Measurements from ENCODE around the gene SETDB1.

SETDB1 gene

GRCh38 chr1:150981177-150981804, 55.1 kb downstream of the SETDB1 start:
- no peaks in the 10 kb centered on the region for H3K4me1 ChIP-seq (ENCODE audit: control insufficient read depth, insufficient read depth, low read length)
- no peaks in the 10 kb centered on the region for H3K27me3 ChIP-seq (ENCODE audit: control insufficient read depth, insufficient read depth, low read length)
- H3K9ac ChIP-seq (ENCODE audit: low read length) = no peak overlapping the region
- H3K27ac ChIP-seq (ENCODE audit: low read depth, low read length) = no peak overlapping the region
- H3K36me3 ChIP-seq (ENCODE audit: control insufficient read depth, insufficient read depth, low read length) = no peaks in the 10 kb centered on the region
- no peak overlapping the region for H3K4me3 ChIP-seq (ENCODE audit: low read length)

DNA sequence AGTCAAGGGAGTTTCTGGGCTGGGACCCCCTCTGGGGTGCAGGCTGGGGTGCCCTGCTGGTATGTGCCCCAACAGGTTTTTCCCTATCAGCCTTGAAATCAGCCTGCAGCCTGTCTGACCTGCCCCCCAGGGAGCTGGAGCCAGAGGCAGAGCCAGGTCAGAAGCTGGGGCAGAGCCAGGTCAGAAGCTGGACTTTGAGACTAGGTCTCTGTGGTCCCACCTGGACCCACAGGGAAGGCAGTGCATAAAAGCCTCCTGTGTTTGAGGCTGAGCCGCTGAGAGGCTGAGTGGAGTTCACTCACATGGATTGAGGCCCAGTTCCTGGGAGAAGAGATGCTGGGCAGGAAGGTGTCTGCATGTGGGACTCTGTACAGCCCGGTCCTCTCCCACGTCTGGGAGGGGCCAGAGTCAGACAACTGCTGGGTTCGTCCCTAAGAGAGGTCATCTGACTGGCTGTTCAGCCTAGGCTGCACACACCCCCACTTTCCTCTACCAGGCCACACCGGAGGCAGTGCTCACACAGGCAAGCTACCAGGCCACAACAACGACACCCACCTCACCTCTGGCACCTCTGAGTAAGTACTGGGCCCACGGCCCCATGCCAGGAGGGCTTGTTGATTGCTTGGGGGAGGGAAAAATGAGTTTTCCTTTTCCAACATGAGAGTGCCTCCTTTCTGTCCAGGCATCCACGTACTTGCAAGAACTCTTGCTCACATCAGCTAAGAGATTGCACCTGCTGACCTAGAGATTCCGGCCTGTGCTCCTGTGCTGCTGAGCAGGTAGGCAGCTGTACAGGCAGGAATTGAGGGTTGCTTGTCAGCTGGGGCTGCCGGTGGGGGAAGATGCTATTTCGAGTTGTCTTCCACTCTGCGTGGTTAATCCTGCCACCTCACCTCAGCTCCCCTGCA, 55.9 kb downstream of the SETDB1 start, which contains the start of gene ANXA9:
TSS of gene ANXA9 (plus strand) at position 488 of the 908 bp plus-strand sequence. CDS start 814 bp downstream, outside the sequence.
- Histone ChIP-seq H3K4me3 (ENCODE audit: low read length) (no peak within 1 kb of the TSS), H3K9ac (ENCODE audit: low read length) (no peak within 1 kb of the TSS), H3K27ac (ENCODE audit: low read depth, low read length) (no peak within 1 kb of the TSS), H3K4me1 (ENCODE audit: control insufficient read depth, insufficient read depth, low read length) (no peaks in the 10 kb centered on the region), H3K27me3 (ENCODE audit: control insufficient read depth, insufficient read depth, low read length) (peaks cover 2% of the 10 kb centered on the region), H3K36me3 (ENCODE audit: control insufficient read depth, insufficient read depth, low read length) (no peaks in the 10 kb centered on the region)

DNA sequence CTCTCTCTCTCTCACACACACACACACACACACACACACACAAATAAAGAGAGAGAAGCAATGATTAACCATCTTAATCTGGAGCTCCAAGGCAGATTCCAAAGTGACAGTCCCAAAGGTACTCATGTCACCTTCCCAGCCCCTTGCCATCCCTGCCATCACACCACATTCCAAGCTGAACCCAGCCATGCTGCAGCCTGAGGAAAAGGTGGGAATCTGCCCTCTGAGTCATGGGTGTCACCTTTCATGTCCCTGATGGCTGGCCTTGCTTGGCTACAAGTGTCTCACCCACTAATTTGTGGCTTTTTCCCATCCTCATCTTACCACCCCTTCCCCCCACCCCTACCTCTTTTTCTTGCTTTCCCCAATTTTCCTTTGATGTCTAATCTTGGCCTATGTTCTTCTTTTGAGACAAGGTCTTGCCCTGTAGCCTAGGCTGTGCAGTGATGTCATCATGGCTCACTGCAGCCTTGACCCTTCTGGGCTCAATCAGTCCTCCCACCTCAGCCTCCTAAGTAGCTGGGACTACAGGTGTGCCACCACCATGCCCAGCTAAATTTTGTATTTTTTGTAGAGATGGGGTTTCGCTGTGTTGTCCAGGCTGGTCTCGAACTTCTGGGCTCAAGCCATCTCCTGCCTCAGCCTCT, 59.1 kb downstream of the SETDB1 start:
- no peak overlapping the region for H3K27ac ChIP-seq (ENCODE audit: low read depth, low read length)
- peaks cover 2% of the 10 kb centered on the region for H3K27me3 ChIP-seq (ENCODE audit: control insufficient read depth, insufficient read depth, low read length)
- H3K9ac ChIP-seq (ENCODE audit: low read length) = no peak overlapping the region
- H3K4me3 ChIP-seq (ENCODE audit: low read length) = no peak overlapping the region
- H3K4me1 ChIP-seq (ENCODE audit: control insufficient read depth, insufficient read depth, low read length) = no peaks in the 10 kb centered on the region
- H3K36me3 ChIP-seq (ENCODE audit: control insufficient read depth, insufficient read depth, low read length) = no peaks in the 10 kb centered on the region

DNA sequence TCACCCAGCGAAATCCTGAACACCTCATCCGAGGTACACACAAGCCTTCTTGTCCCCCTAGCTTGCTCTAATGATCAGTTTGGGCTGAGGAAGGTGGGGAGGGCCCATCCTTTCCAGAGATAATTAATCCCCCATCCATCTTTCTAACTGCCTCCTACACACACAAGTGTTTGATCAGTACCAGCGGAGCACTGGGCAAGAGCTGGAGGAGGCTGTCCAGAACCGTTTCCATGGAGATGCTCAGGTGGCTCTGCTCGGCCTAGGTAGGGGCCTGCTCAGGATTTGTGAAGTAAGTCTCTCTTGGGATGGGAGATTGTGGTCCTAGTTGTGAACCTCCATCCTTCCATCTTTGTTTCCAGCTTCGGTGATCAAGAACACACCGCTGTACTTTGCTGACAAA, 61.8 kb downstream of the SETDB1 start:
- Histone ChIP-seq H3K9ac (ENCODE audit: low read length) (no peak overlapping the region), H3K36me3 (ENCODE audit: control insufficient read depth, insufficient read depth, low read length) (no peaks in the 10 kb centered on the region), H3K27me3 (ENCODE audit: control insufficient read depth, insufficient read depth, low read length) (peaks cover 2% of the 10 kb centered on the region), H3K4me1 (ENCODE audit: control insufficient read depth, insufficient read depth, low read length) (no peaks in the 10 kb centered on the region), H3K27ac (ENCODE audit: low read depth, low read length) (no peak overlapping the region), H3K4me3 (ENCODE audit: low read length) (no peak overlapping the region)

DNA sequence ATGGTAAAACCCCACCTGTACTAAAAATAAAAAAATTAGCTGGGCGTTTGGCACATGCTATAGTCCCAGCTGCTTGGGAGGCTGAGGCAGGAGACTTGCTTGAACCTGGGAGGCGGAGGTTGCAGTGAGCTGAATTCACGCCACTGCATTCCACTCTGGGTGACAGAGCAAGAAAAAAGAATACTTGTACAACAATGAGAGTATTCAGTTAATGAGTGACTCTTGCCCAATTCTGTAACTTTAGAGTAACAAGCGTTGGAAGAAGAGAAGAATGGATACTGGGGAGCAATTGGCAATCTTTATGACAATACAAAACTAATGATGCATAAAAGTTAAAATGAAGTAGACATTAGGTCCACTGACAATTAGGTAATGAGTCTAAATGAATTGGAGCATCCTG, 66.5 kb downstream of the SETDB1 start:
- no peak overlapping the region for H3K9ac ChIP-seq (ENCODE audit: low read length)
- H3K36me3 ChIP-seq (ENCODE audit: control insufficient read depth, insufficient read depth, low read length) = peaks cover 6% of the 10 kb centered on the region
- no peaks in the 10 kb centered on the region for H3K4me1 ChIP-seq (ENCODE audit: control insufficient read depth, insufficient read depth, low read length)
- H3K27me3 ChIP-seq (ENCODE audit: control insufficient read depth, insufficient read depth, low read length) = no peaks in the 10 kb centered on the region
- no peak overlapping the region for H3K27ac ChIP-seq (ENCODE audit: low read depth, low read length)
- H3K4me3 ChIP-seq (ENCODE audit: low read length) = no peak overlapping the region

- H3K9ac ChIP-seq (ENCODE audit: low read length) = no peak overlapping the region
- H3K27ac ChIP-seq (ENCODE audit: low read depth, low read length) = no peak overlapping the region
- no peaks in the 10 kb centered on the region for H3K27me3 ChIP-seq (ENCODE audit: control insufficient read depth, insufficient read depth, low read length)
- peaks cover 15% of the 10 kb centered on the region for H3K36me3 ChIP-seq (ENCODE audit: control insufficient read depth, insufficient read depth, low read length)
- no peaks in the 10 kb centered on the region for H3K4me1 ChIP-seq (ENCODE audit: control insufficient read depth, insufficient read depth, low read length)
- no peak overlapping the region for H3K4me3 ChIP-seq (ENCODE audit: low read length)
Measured at GRCh38 chr1:150994248-150994647, 68.1 kb downstream of the SETDB1 start.

GRCh38 chr1:150995460-150995859, 69.3 kb downstream of the SETDB1 start:
- Histone ChIP-seq H3K4me3 (ENCODE audit: low read length) (no peak overlapping the region), H3K27ac (ENCODE audit: low read depth, low read length) (peak overlapping the region; percentile 44), H3K9ac (ENCODE audit: low read length) (no peak overlapping the region), H3K27me3 (ENCODE audit: control insufficient read depth, insufficient read depth, low read length) (no peaks in the 10 kb centered on the region), H3K4me1 (ENCODE audit: control insufficient read depth, insufficient read depth, low read length) (no peaks in the 10 kb centered on the region), H3K36me3 (ENCODE audit: control insufficient read depth, insufficient read depth, low read length) (peaks cover 18% of the 10 kb centered on the region)

GRCh38 chr1:150995896-150996295, 69.7 kb downstream of the SETDB1 start:
- Histone ChIP-seq H3K4me3 (ENCODE audit: low read length) (no peak overlapping the region), H3K4me1 (ENCODE audit: control insufficient read depth, insufficient read depth, low read length) (no peaks in the 10 kb centered on the region), H3K27me3 (ENCODE audit: control insufficient read depth, insufficient read depth, low read length) (no peaks in the 10 kb centered on the region), H3K36me3 (ENCODE audit: control insufficient read depth, insufficient read depth, low read length) (peaks cover 18% of the 10 kb centered on the region), H3K9ac (ENCODE audit: low read length) (no peak overlapping the region), H3K27ac (ENCODE audit: low read depth, low read length) (peak overlapping the region; percentile 44)

GRCh38 chr1:150997126-150997872, 71.1 kb downstream of the SETDB1 start:
- H3K27me3 ChIP-seq (ENCODE audit: control insufficient read depth, insufficient read depth, low read length) = no peaks in the 10 kb centered on the region

GRCh38 chr1:150997949-150998348, 71.8 kb downstream of the SETDB1 start:
- no peak overlapping the region for H3K27ac ChIP-seq (ENCODE audit: low read depth, low read length)
- peaks cover 21% of the 10 kb centered on the region for H3K36me3 ChIP-seq (ENCODE audit: control insufficient read depth, insufficient read depth, low read length)
- H3K4me1 ChIP-seq (ENCODE audit: control insufficient read depth, insufficient read depth, low read length) = no peaks in the 10 kb centered on the region
- no peak overlapping the region for H3K9ac ChIP-seq (ENCODE audit: low read length)
- no peaks in the 10 kb centered on the region for H3K27me3 ChIP-seq (ENCODE audit: control insufficient read depth, insufficient read depth, low read length)
- no peak overlapping the region for H3K4me3 ChIP-seq (ENCODE audit: low read length)

More at GRCh38 chr1:150997126-150997872, 71.1 kb downstream of the SETDB1 start:
- no peak overlapping the region for H3K4me3 ChIP-seq (ENCODE audit: low read length)
- H3K9ac ChIP-seq (ENCODE audit: low read length) = no peak overlapping the region
- H3K4me1 ChIP-seq (ENCODE audit: control insufficient read depth, insufficient read depth, low read length) = no peaks in the 10 kb centered on the region
- H3K27ac ChIP-seq (ENCODE audit: low read depth, low read length) = no peak overlapping the region
- H3K36me3 ChIP-seq (ENCODE audit: control insufficient read depth, insufficient read depth, low read length) = peaks cover 21% of the 10 kb centered on the region

- no peak overlapping the region for H3K4me3 ChIP-seq (ENCODE audit: low read length)
- H3K27ac ChIP-seq (ENCODE audit: low read depth, low read length) = no peak overlapping the region
- H3K27me3 ChIP-seq (ENCODE audit: control insufficient read depth, insufficient read depth, low read length) = no peaks in the 10 kb centered on the region
- H3K9ac ChIP-seq (ENCODE audit: low read length) = no peak overlapping the region
- peaks cover 21% of the 10 kb centered on the region for H3K36me3 ChIP-seq (ENCODE audit: control insufficient read depth, insufficient read depth, low read length)
- H3K4me1 ChIP-seq (ENCODE audit: control insufficient read depth, insufficient read depth, low read length) = peaks cover 2% of the 10 kb centered on the region
Measured at GRCh38 chr1:150999051-150999674, 73.0 kb downstream of the SETDB1 start.

All from rectal smooth muscle tissue (tissue), 1 donor.